WTC11 (cell line): ENCODE data around the gene ABCC4. TPM values are rescaled to one million over a fixed set of nuclear protein-coding genes. Genes with fewer than 3 reads are reported as not detected.
"Not testable (repeated sequence)": the region's sequence is repeated elsewhere in the genome, so short reads cannot be mapped to it uniquely, and the experiment has no call there.

Source experiments
- ATAC-seq: fragments of 200-7000 bp; cut with Tn5 transposase; 2 replicates; pipeline ENCODE4 v1.10.0; 2021; ENCODE audit warnings: mild to moderate bottlenecking, moderate library complexity
- CTCF ChIA-PET: fragments of 300-600 bp; sonication (Branson Sonifier 250); formaldehyde crosslinking; loops from one replicate; lab custom pipeline; 2021; ENCODE audit warnings: antibody characterized with exemption; lab: Charles Lee
- POLR2A ChIA-PET: fragments of 350-600 bp; sonication (Branson Sonifier 250); formaldehyde crosslinking; loops from one replicate; lab custom pipeline; 2021; ENCODE audit warnings: antibody characterized with exemption; lab: Charles Lee
- DNase-seq: peaks from one replicate; pipeline ENCODE4 v3.0.0; 2021; ENCODE audit warnings: low spot score
- H3K27ac Mint-ChIP-seq: 2 replicates; pipeline ENCODE4 v1.8.0; 2021; ENCODE audit warnings: mixed read lengths
- H3K27me3 Mint-ChIP-seq: 2 replicates; pipeline ENCODE4 v1.8.0; 2021; ENCODE audit warnings: low read depth, mild to moderate bottlenecking, moderate library complexity, mixed read lengths
- H3K36me3 Mint-ChIP-seq: 2 replicates; pipeline ENCODE4 v1.8.0; 2021; ENCODE audit warnings: mixed read lengths
- H3K4me1 Mint-ChIP-seq: 2 replicates; pipeline ENCODE4 v1.8.0; 2022; ENCODE audit warnings: mixed read lengths
- H3K4me3 Mint-ChIP-seq: 2 replicates; pipeline ENCODE4 v1.8.0; 2021; ENCODE audit warnings: mild to moderate bottlenecking, moderate library complexity, mixed read lengths
- H3K9me3 Mint-ChIP-seq: 2 replicates; pipeline ENCODE4 v1.8.0; 2021; ENCODE audit warnings: mixed read lengths
- ARID4B ChIP-seq: sonication (generic); formaldehyde crosslinking; IDR thresholded peaks from 2 replicates; pipeline ENCODE4 v1.8.0; 2023; ENCODE audit warnings: missing genetic modification reagents, mild to moderate bottlenecking, borderline replicate concordance
- CREM ChIP-seq: sonication (generic); formaldehyde crosslinking; IDR thresholded peaks from 2 replicates; pipeline ENCODE4 v1.8.1; 2022; ENCODE audit warnings: mild to moderate bottlenecking, missing genetic modification reagents, moderate library complexity
- FOXK1 ChIP-seq: sonication (generic); formaldehyde crosslinking; IDR thresholded peaks from 2 replicates; pipeline ENCODE4 v1.8.0; 2022; ENCODE audit warnings: mild to moderate bottlenecking, moderate library complexity, missing genetic modification reagents
- GTF2I ChIP-seq: fragments of 250-450 bp; sonication (Bioruptor Pico); conservative IDR thresholded peaks from 2 replicates; pipeline ENCODE4 v1.4.0; 2021; ENCODE audit warnings: mild to moderate bottlenecking
- HMGXB4 ChIP-seq: sonication (generic); formaldehyde crosslinking; IDR thresholded peaks from 2 replicates; pipeline ENCODE4 v1.8.1; 2023; ENCODE audit warnings: mild to moderate bottlenecking, moderate library complexity, missing genetic modification reagents
- JAZF1 ChIP-seq: fragments of 250-450 bp; sonication (Bioruptor Pico); IDR thresholded peaks from 2 replicates; pipeline ENCODE4 v1.9.0; 2021; ENCODE audit warnings: moderate library complexity, mild to moderate bottlenecking, inconsistent platforms
- MXD4 ChIP-seq: fragments of 250-450 bp; sonication (Bioruptor Pico); IDR thresholded peaks from 2 replicates; pipeline ENCODE4 v1.8.0; 2021; ENCODE audit warnings: mild to moderate bottlenecking, moderate library complexity, borderline replicate concordance
- NFE2L1 ChIP-seq: sonication (generic); formaldehyde crosslinking; IDR thresholded peaks from 2 replicates; pipeline ENCODE4 v1.8.1; 2023; ENCODE audit warnings: missing genetic modification reagents
- NR2C2 ChIP-seq: sonication (generic); formaldehyde crosslinking; IDR thresholded peaks from 2 replicates; pipeline ENCODE4 v1.8.0; 2022; ENCODE audit warnings: mild to moderate bottlenecking, missing genetic modification reagents
- OVOL2 ChIP-seq: fragments of 250-450 bp; sonication (Bioruptor Pico); IDR thresholded peaks from 2 replicates; pipeline ENCODE4 v1.9.0; 2021; ENCODE audit warnings: mild to moderate bottlenecking, borderline replicate concordance
- SMAD3 ChIP-seq: sonication (generic); formaldehyde crosslinking; IDR thresholded peaks from 2 replicates; pipeline ENCODE4 v1.8.0; 2022; ENCODE audit warnings: missing genetic modification reagents, mild to moderate bottlenecking, borderline replicate concordance
- SOX15 ChIP-seq: fragments of 250-450 bp; sonication (Bioruptor Pico); IDR thresholded peaks from 2 replicates; pipeline ENCODE4 v1.9.0; 2021; ENCODE audit warnings: mild to moderate bottlenecking
- TP53 ChIP-seq: sonication (generic); formaldehyde crosslinking; IDR thresholded peaks from 2 replicates; pipeline ENCODE4 v1.8.1; 2023; ENCODE audit warnings: mild to moderate bottlenecking, missing genetic modification reagents
- ZBTB21 ChIP-seq: sonication (generic); formaldehyde crosslinking; IDR thresholded peaks from 2 replicates; pipeline ENCODE4 v1.8.1; 2023; ENCODE audit warnings: mild to moderate bottlenecking, missing genetic modification reagents, borderline replicate concordance
- ZNF317 ChIP-seq: sonication (generic); formaldehyde crosslinking; IDR thresholded peaks from 2 replicates; pipeline ENCODE4 v1.8.1; 2023; ENCODE audit warnings: low read depth, mild to moderate bottlenecking, moderate library complexity, missing genetic modification reagents, borderline replicate concordance
- ZNF396 ChIP-seq: fragments of 250-450 bp; sonication (Bioruptor Pico); IDR thresholded peaks from 2 replicates; pipeline ENCODE4 v1.8.0; 2021; ENCODE audit warnings: mild to moderate bottlenecking, moderate library complexity, borderline replicate concordance
- ZNF671 ChIP-seq: fragments of 250-450 bp; sonication (Bioruptor Pico); IDR thresholded peaks from 2 replicates; pipeline ENCODE4 v1.8.0; 2021; ENCODE audit warnings: mild to moderate bottlenecking
- total RNA-seq: library from RNA; stranded (reverse); gene quantifications from 3 replicates; pipeline ENCODE4 v1.2.3, GENCODE V29; 2021
- TF ChIP-seq, protein P1 (sequence below): sonication (generic); formaldehyde crosslinking; IDR thresholded peaks from 2 replicates; pipeline ENCODE4 v1.8.1; 2023; ENCODE audit warnings: mild to moderate bottlenecking, missing genetic modification reagents, borderline replicate concordance

Gene ABCC4
- total RNA-seq, 1 experiment from 2014 or later, result 7.2 TPM

DNA sequence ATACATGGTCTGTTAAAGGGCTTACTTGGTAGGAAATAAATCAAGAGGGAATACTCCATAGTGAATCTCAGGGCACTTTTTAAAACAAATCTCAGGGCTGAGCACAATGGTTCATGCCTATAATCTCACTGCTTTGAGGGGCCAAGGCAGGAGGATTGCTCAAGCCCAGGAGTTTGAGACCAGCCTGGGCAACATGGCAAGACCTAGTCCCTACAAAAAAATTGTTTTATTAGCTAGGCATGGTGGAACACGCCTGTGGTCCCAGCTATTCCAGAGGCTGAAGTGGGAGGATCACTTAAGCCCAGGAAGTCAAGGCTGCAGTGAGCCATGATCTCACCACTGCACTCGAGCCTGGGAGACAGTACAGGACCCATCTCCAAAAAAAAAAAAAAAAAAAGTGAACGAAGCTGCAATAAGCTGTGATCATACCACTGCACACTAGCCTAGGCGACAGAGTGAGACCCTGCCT, 25.2 kb downstream of the ABCC4 start:
- no peaks in the 10 kb centered on the region for H3K36me3 Mint-ChIP-seq
- H3K27me3 Mint-ChIP-seq, result no peaks in the 10 kb centered on the region
- ATAC-seq, result no peak
- no peak overlapping the region for H3K27ac Mint-ChIP-seq
- POLR2A ChIA-PET, result no interaction called here
- DNase-seq, result no peak
- CTCF ChIA-PET, result interaction anchor here (0.5 to 1.9 kb wide), 6 partner anchors 14 to 128 kb away, joined by 3 to 8 read pairs (median 6); no protein-coding TSS in a partner anchor
- TF ChIP-seq ZNF396 (CRISPR knock-in tag) (no peak), SOX15 (no peak), JAZF1 (CRISPR knock-in tag) (no peak), SMAD3 (CRISPR knock-in tag) (no peak), TP53 (CRISPR knock-in tag) (no peak), NR2C2 (CRISPR knock-in tag) (no peak)
- no peaks in the 10 kb centered on the region for H3K9me3 Mint-ChIP-seq
- peaks cover 17% of the 10 kb centered on the region for H3K4me1 Mint-ChIP-seq
- H3K4me3 Mint-ChIP-seq, result no peak overlapping the region

GRCh38 chr13:95275322-95276036, 25.8 kb downstream of the ABCC4 start:
- TF ChIP-seq CREM, result no peak
- no peak for TF ChIP-seq ARID4B (CRISPR knock-in tag)
- TF ChIP-seq ZNF671, result no peak
- TF ChIP-seq SOX15, result no peak
- TF ChIP-seq HMGXB4 (CRISPR knock-in tag), result no peak
- no peak for TF ChIP-seq ZNF317 (CRISPR knock-in tag)
- no peak for TF ChIP-seq FOXK1 (CRISPR knock-in tag)
- TF ChIP-seq ZNF396 (CRISPR knock-in tag), result no peak
- no peak for TF ChIP-seq NFE2L1
- TF ChIP-seq MXD4 (CRISPR knock-in tag), result no peak
- TF ChIP-seq, protein P1, sequence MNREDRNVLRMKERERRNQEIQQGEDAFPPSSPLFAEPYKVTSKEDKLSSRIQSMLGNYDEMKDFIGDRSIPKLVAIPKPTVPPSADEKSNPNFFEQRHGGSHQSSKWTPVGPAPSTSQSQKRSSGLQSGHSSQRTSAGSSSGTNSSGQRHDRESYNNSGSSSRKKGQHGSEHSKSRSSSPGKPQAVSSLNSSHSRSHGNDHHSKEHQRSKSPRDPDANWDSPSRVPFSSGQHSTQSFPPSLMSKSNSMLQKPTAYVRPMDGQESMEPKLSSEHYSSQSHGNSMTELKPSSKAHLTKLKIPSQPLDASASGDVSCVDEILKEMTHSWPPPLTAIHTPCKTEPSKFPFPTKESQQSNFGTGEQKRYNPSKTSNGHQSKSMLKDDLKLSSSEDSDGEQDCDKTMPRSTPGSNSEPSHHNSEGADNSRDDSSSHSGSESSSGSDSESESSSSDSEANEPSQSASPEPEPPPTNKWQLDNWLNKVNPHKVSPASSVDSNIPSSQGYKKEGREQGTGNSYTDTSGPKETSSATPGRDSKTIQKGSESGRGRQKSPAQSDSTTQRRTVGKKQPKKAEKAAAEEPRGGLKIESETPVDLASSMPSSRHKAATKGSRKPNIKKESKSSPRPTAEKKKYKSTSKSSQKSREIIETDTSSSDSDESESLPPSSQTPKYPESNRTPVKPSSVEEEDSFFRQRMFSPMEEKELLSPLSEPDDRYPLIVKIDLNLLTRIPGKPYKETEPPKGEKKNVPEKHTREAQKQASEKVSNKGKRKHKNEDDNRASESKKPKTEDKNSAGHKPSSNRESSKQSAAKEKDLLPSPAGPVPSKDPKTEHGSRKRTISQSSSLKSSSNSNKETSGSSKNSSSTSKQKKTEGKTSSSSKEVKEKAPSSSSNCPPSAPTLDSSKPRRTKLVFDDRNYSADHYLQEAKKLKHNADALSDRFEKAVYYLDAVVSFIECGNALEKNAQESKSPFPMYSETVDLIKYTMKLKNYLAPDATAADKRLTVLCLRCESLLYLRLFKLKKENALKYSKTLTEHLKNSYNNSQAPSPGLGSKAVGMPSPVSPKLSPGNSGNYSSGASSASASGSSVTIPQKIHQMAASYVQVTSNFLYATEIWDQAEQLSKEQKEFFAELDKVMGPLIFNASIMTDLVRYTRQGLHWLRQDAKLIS (CRISPR knock-in tag), result no peak
- no peak for TF ChIP-seq OVOL2
- no peak for TF ChIP-seq GTF2I (CRISPR knock-in tag)
- no peak for TF ChIP-seq ZBTB21 (CRISPR knock-in tag)
- ChIA-PET CTCF (interaction anchor here (0.5 to 1.9 kb wide), 8 partner anchors 15 to 1684 kb away, joined by 3 to 8 read pairs (median 6); no protein-coding TSS in a partner anchor), POLR2A (no interaction called here)
- H3K9me3 Mint-ChIP-seq, result no peaks in the 10 kb centered on the region
- ATAC-seq (no peak), DNase-seq (no peak)
- no peaks in the 10 kb centered on the region for H3K27me3 Mint-ChIP-seq
- H3K27ac Mint-ChIP-seq, result peak overlapping the region; percentile 40; the same call in 1 of the 2 replicates
- H3K4me1 Mint-ChIP-seq, result peaks cover 14% of the 10 kb centered on the region
- no peaks in the 10 kb centered on the region for H3K36me3 Mint-ChIP-seq
- no peak overlapping the region for H3K4me3 Mint-ChIP-seq

DNA sequence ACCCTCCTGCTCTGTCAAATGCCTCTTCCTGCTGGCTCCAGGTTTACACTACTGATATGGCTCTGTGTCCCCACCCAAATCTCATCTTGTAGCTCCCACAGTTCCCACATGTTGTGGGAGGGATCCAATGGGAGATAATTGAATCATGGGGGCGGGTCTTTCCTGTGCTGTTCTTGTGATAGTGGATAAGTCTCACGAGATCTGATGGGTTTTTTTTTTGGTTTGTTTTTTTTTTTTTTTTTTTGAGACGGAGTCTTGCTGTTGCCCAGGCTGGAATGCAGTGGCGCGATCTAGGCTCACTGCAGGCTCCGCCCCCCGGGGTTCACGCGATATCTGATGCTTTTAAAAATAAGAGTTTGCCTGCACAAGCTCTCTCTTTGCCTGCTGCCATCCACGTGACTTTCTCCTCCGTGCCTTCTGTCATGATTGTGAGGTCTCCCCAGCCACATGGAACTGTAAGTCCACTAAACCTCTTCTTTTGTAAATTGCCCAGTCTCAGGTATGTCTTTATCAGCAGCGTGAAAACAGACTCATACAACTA, 27.6 kb downstream of the ABCC4 start:
- H3K27ac Mint-ChIP-seq, H3K36me3 Mint-ChIP-seq, POLR2A ChIA-PET, H3K27me3 Mint-ChIP-seq, H3K4me3 Mint-ChIP-seq, H3K9me3 Mint-ChIP-seq, ATAC-seq: not testable (repeated sequence)
- peak; percentile 16 for DNase-seq
- peaks cover 14% of the 10 kb centered on the region for H3K4me1 Mint-ChIP-seq
- CTCF ChIA-PET, result interaction anchor here (0.5 to 2.1 kb wide), 12 partner anchors 11 to 131 kb away, joined by 3 to 12 read pairs (median 4); partner anchors contain the start of gene ABCC4

- DNase-seq, ATAC-seq, H3K27me3 Mint-ChIP-seq, H3K36me3 Mint-ChIP-seq, H3K9me3 Mint-ChIP-seq, H3K4me3 Mint-ChIP-seq, H3K27ac Mint-ChIP-seq: not testable (repeated sequence)
- CTCF ChIA-PET, result interaction anchor here (0.9 kb wide), 1 partner anchor 132 kb away, joined by 3 read pairs; no protein-coding TSS in a partner anchor
- POLR2A ChIA-PET, result interaction anchor here (0.7 kb wide), 2 partner anchors 669 to 1002 kb away, joined by 3 to 4 read pairs; no protein-coding TSS in a partner anchor
- peaks cover 18% of the 10 kb centered on the region for H3K4me1 Mint-ChIP-seq
Measured at GRCh38 chr13:95272076-95272475, 29.2 kb downstream of the ABCC4 start.
